H1 (cell line): ENCODE data around the gene SIRT7. TPM values are rescaled to one million over a fixed set of nuclear protein-coding genes. Genes with fewer than 3 reads are reported as not detected.

Experiments used
- CTCF ChIA-PET: fragments of 300-600 bp; sonication (Branson Sonifier 250); formaldehyde crosslinking; loops from one replicate; lab custom pipeline; 2021; ENCODE audit not compliant: partially characterized antibody; lab: Charles Lee
- POLR2A ChIA-PET: fragments of 300-600 bp; sonication (Branson Sonifier 250); formaldehyde crosslinking; loops from one replicate; lab custom pipeline; 2021; ENCODE audit warnings: inconsistent platforms; ENCODE audit not compliant: partially characterized antibody; lab: Charles Lee
- DNase-seq, 2 experiments: peaks; one replicate each; pipeline versions ENCODE4 v3.0.0 to v3.0.0-alpha.2; 2010 to 2022; ENCODE audit warnings: low spot score in 2 of 2, low read depth in 1 of 2, mixed read lengths in 1 of 2
- FAIRE-seq: peaks from 2 replicates; lab custom pipeline; 2011; peaks lifted over from hg19 to GRCh38; lab: Jason Lieb, UNC
- H2AFZ ChIP-seq: 2 replicates; pipeline ENCODE4 v1.8.1; 2012; ENCODE audit warnings: low read length, inconsistent platforms
- H2AK5ac ChIP-seq: 2 replicates; pipeline ENCODE4 v1.6.1; 2013; ENCODE audit warnings: low read depth, low read length
- H2BK120ac ChIP-seq: replicated peaks from 2 replicates; pipeline ENCODE3; 2013; ENCODE audit warnings: low read depth, low read length, inconsistent platforms
- H2BK12ac ChIP-seq: 2 replicates; pipeline ENCODE4 v1.6.1; 2013; ENCODE audit warnings: low read depth, low read length
- H2BK15ac ChIP-seq: 2 replicates; pipeline ENCODE4 v1.6.1; 2013; ENCODE audit warnings: low read length
- H2BK20ac ChIP-seq: 2 replicates; pipeline ENCODE4 v1.6.1; 2013; ENCODE audit warnings: low read length
- H2BK5ac ChIP-seq: 2 replicates; pipeline ENCODE4 v1.6.1; 2013; ENCODE audit warnings: low read depth, low read length
- H3K14ac ChIP-seq: 2 replicates; pipeline ENCODE4 v1.6.1; 2013; ENCODE audit warnings: inconsistent platforms; ENCODE audit not compliant: insufficient read length
- H3K18ac ChIP-seq: 2 replicates; pipeline ENCODE4 v1.6.1; 2013; ENCODE audit warnings: low read length; ENCODE audit errors: extremely low read depth
- H3K23ac ChIP-seq: 2 replicates; pipeline ENCODE4 v1.6.1; 2013; ENCODE audit warnings: inconsistent platforms; ENCODE audit not compliant: insufficient read length
- H3K23me2 ChIP-seq: 2 replicates; pipeline ENCODE4 v1.6.1; 2013; ENCODE audit warnings: low read depth, low read length
- H3K27ac ChIP-seq: 2 replicates; pipeline ENCODE4 v1.6.1; 2011; ENCODE audit warnings: low read depth, low read length, inconsistent platforms
- H3K27me3 ChIP-seq, 4 experiments: replicated peaks in 1 of 4; 1 replicate in 1 of 4; 2 replicates in 3 of 4; pipeline versions ENCODE4 v1.6.1 to v1.8.1; 2011 to 2013; ENCODE audit warnings: low read length in 3 of 4, mild to moderate bottlenecking in 3 of 4, inconsistent platforms in 2 of 4, mixed read lengths in 2 of 4, moderate library complexity in 1 of 4; ENCODE audit not compliant: control insufficient read depth in 3 of 4, insufficient read depth in 3 of 4; ENCODE audit errors: extremely low read depth in 1 of 4
- H3K36me3 ChIP-seq, 4 experiments: 2 replicates each; pipeline versions ENCODE4 v1.6.1 to v1.8.1; 2011 to 2013; ENCODE audit warnings: mild to moderate bottlenecking in 4 of 4, low read length in 3 of 4, moderate library complexity in 2 of 4, control low read depth in 1 of 4, inconsistent platforms in 1 of 4; ENCODE audit not compliant: insufficient read depth in 4 of 4, control insufficient read depth in 2 of 4
- H3K4ac ChIP-seq: replicated peaks from 2 replicates; pipeline ENCODE3; 2013; ENCODE audit warnings: low read length, low read depth, mixed read lengths, inconsistent platforms; ENCODE audit not compliant: insufficient read length
- H3K4me1 ChIP-seq, 4 experiments: replicated peaks in 1 of 4; 1 replicate in 1 of 4; 2 replicates in 3 of 4; pipeline versions ENCODE4 v1.6.1 to v1.8.1; 2011 to 2013; ENCODE audit warnings: low read length in 3 of 4, inconsistent platforms in 2 of 4, mixed read lengths in 1 of 4; ENCODE audit not compliant: insufficient read depth in 4 of 4, control insufficient read depth in 3 of 4
- H3K4me2 ChIP-seq, 2 experiments: 2 replicates each; pipeline versions ENCODE4 v1.6.1 to v1.8.1; 2011 to 2013; ENCODE audit warnings: low read depth in 2 of 2, low read length in 2 of 2, control low read depth in 1 of 2, inconsistent platforms in 1 of 2, mild to moderate bottlenecking in 1 of 2; ENCODE audit not compliant: insufficient read depth in 1 of 2
- H3K4me3 ChIP-seq, 4 experiments: fragments of 200-600, 300-600 bp in 1 of 4; sonication (generic), shearing (Covaris generic), sonication (Bioruptor Twin) in 1 of 4; 2 replicates each; pipeline versions ENCODE4 v1.5.1 to v1.8.1; 2011 to 2016; ENCODE audit warnings: low read length in 4 of 4, low read depth in 3 of 4, control low read depth in 2 of 4, inconsistent platforms in 2 of 4, mild to moderate bottlenecking in 2 of 4, mixed read lengths in 1 of 4, moderate library complexity in 1 of 4; ENCODE audit not compliant: insufficient read depth in 2 of 4; ENCODE audit errors: extremely low read depth in 1 of 4
- H3K56ac ChIP-seq: replicated peaks from 2 replicates; pipeline ENCODE3; 2013; ENCODE audit warnings: low read depth, mild to moderate bottlenecking, mixed read lengths, low read length, inconsistent platforms; ENCODE audit not compliant: insufficient read length
- H3K79me1 ChIP-seq: 2 replicates; pipeline ENCODE4 v1.6.1; 2013; ENCODE audit warnings: low read depth, low read length, control low read depth
- H3K79me2 ChIP-seq, 2 experiments: 2 replicates each; pipeline versions ENCODE4 v1.6.1 to v1.8.1; 2012 to 2013; ENCODE audit warnings: low read length in 2 of 2, mild to moderate bottlenecking in 2 of 2, inconsistent platforms in 1 of 2; ENCODE audit not compliant: insufficient read depth in 2 of 2, control insufficient read depth in 1 of 2
- H3K9ac ChIP-seq, 4 experiments: replicated peaks in 1 of 4; 1 replicate in 1 of 4; 2 replicates in 3 of 4; pipeline versions ENCODE4 v1.6.1 to v1.8.1; 2011 to 2013; ENCODE audit warnings: low read depth in 3 of 4, low read length in 3 of 4, control low read depth in 2 of 4, mild to moderate bottlenecking in 2 of 4, moderate library complexity in 2 of 4, inconsistent platforms in 1 of 4; ENCODE audit errors: extremely low read depth in 1 of 4
- H3K9me3 ChIP-seq, 2 experiments: 2 replicates each; pipeline versions ENCODE4 v1.6.1 to v1.8.1; 2012 to 2013; ENCODE audit warnings: mild to moderate bottlenecking in 2 of 2, moderate library complexity in 2 of 2, control low read depth in 1 of 2, inconsistent platforms in 1 of 2, low read depth in 1 of 2, low read length in 1 of 2, mixed read lengths in 1 of 2; ENCODE audit not compliant: insufficient read depth in 2 of 2
- H4K20me1 ChIP-seq, 2 experiments: replicated peaks in 1 of 2; 2 replicates each; pipeline versions ENCODE3 to v1.8.1; 2011 to 2013; ENCODE audit warnings: inconsistent platforms in 2 of 2, low read length in 2 of 2, mild to moderate bottlenecking in 1 of 2; ENCODE audit not compliant: insufficient read depth in 2 of 2, control insufficient read depth in 1 of 2
- H4K5ac ChIP-seq: 2 replicates; pipeline ENCODE4 v1.6.1; 2013; ENCODE audit warnings: low read length, low read depth, mixed read lengths, inconsistent platforms; ENCODE audit not compliant: insufficient read length
- H4K8ac ChIP-seq: 2 replicates; pipeline ENCODE4 v1.8.0; 2013; ENCODE audit warnings: mild to moderate bottlenecking, moderate library complexity, low read length, inconsistent platforms; ENCODE audit not compliant: insufficient read depth; ENCODE audit errors: extremely low read depth
- H4K91ac ChIP-seq: replicated peaks from 2 replicates; pipeline ENCODE3; 2013; ENCODE audit warnings: low read length, mixed read lengths, inconsistent platforms; ENCODE audit not compliant: insufficient read length
- BACH1 ChIP-seq: IDR thresholded peaks from 2 replicates; pipeline ENCODE4 v1.6.1; 2012; ENCODE audit warnings: low read length, improper control_type of control experiment
- CTCF ChIP-seq, 3 experiments: IDR thresholded peaks; 1 replicate in 2 of 3; 2 replicates in 1 of 3; pipeline versions ENCODE4 v1.5.1 to v1.6.1; 2011; ENCODE audit warnings: low read length in 3 of 3, mild to moderate bottlenecking in 3 of 3, inconsistent platforms in 2 of 3, low read depth in 1 of 3, moderate library complexity in 1 of 3; ENCODE audit not compliant: insufficient read depth in 1 of 3; ENCODE audit errors: control extremely low read depth in 1 of 3
- KDM5A ChIP-seq: fragments of 200-600 bp; IDR thresholded peaks from 2 replicates; pipeline ENCODE4 v1.7.1; 2012; ENCODE audit warnings: mild to moderate bottlenecking, low read length, inconsistent platforms, mixed read lengths
- WGBS, 2 experiments: shearing (Covaris generic) in 1 of 2; methylation state at CpG; one replicate each; pipeline versions ENCODE4 v1.1.6 to v1.1.7; 2013 to 2015; ENCODE audit warnings: low lambda C conversion rate in 2 of 2, mixed read lengths in 2 of 2, inconsistent platforms in 1 of 2, low coverage in 1 of 2, missing lambda C conversion rate in 1 of 2; ENCODE audit not compliant: insufficient replicate concordance in 2 of 2, insufficient coverage in 1 of 2, insufficient read length in 1 of 2; ENCODE audit errors: extremely low coverage in 1 of 2, missing lambda C conversion rate in 1 of 2; 5-methylcytosine and 5-hydroxymethylcytosine counted together
- polyA plus RNA-seq, 7 experiments: library from polyadenylated mRNA; depleted of rRNA in 3 of 7; stranded (reverse) in 5 of 7; unstranded in 2 of 7; fragments of >200 nt in 5 of 7; fragments of 200-250 nt in 2 of 7; gene quantifications; 1 replicate in 5 of 7; 2 replicates in 1 of 7; 4 replicates in 1 of 7; pipeline versions ENCODE4 v1.2.1 to v1.2.3, GENCODE V29; 2011 to 2013; ENCODE audit warnings: missing spikeins in 2 of 7, mixed read lengths in 2 of 7
- total RNA-seq: library from RNA; stranded (reverse); fragmentation: NEBNext Ultra II Directional; extraction: Animal tissue kit (Norgen Biotek cat#: 25700); gene quantifications from 2 replicates; pipeline ENCODE4 v1.2.1, GENCODE V29; 2021
- TF ChIP-seq, protein P1 (sequence below): IDR thresholded peaks from 2 replicates; pipeline ENCODE4 v1.6.1; 2012; ENCODE audit warnings: inconsistent platforms

SIRT7 gene
- total and polyA plus RNA-seq, 2 of the 8 experiments (the other 6 are each of a cell fraction or from before 2014, with no cell fraction given): 5.8 to 16.6 TPM

DNA sequence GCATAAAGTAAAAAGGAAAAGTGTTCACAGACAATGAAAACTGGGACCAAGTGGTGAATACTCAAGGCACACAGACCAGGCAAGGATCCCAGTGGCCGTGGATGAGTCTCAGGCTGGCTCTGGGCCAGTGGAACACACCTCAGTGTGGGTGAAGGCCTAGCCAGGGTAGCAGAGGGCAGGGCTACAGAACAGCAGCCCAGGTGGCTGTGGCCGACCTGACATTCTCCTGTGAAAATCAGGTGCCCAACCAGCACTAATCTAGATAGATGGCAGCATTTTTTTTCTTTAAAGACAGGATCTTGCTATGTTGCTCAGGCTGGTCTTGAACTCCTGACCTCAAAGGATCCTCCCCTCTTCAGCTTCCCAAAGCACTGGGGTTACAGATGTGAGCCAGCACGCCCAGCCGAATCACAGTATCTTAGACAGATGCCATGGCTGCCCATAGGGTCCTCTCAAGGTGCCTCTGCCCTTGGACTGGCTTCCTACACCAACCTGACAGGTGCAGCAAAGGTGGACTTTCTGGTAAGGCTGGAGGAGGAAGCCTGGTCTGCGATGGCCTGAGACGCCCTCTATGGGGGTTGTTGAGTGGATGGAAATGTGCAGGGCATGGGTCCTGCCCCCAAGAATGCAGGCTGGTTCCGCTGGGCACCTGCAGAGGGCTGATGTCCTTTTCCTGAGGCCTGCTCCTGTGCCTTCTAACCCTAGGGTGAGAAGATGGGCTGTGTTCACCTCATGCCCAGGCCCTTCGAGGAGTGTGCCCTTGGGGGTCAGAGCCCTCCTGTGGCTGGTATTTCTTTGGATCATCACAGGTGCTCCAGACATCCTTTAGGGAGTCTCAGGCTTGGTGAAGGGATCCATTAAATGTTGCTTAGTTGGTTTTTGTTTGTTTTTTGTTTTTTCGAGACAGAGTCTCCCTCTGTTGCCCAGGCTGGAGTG lies 53.9 kb downstream of the SIRT7 start:
- Histone ChIP-seq H3K4me1 (peaks cover 0 to 21% (median 15%) of the 10 kb centered on the region in 4 experiments; a peak in 6 of 7 replicates), H4K20me1 (peaks cover 10 to 41% of the 10 kb centered on the region in 2 experiments), H4K5ac (no peak overlapping the region), H3K4me3 (no peak overlapping the region), H3K23me2 (peaks cover 8% of the 10 kb centered on the region), H4K8ac (no peak overlapping the region), H2BK20ac (no peak overlapping the region), H2BK12ac (no peak overlapping the region), H3K4me2 (no peak overlapping the region), H2AK5ac (no peak overlapping the region), H3K14ac (no peak overlapping the region), H2BK120ac (no peak overlapping the region), H3K27ac (no peak overlapping the region), H3K9ac (peak overlapping the region in 1 of 4 experiments; percentile 22; a peak in 1 of 7 replicates), H2BK5ac (no peak overlapping the region), H3K9me3 (no peaks in the 10 kb centered on the region), H2BK15ac (no peak overlapping the region), H2AFZ (no peak overlapping the region), H4K91ac (no peak overlapping the region), H3K36me3 (peaks cover 2 to 28% (median 9%) of the 10 kb centered on the region in 4 experiments; a peak in 4 of 8 replicates), H3K79me2 (peaks cover 8 to 38% of the 10 kb centered on the region in 2 experiments), H3K23ac (no peak overlapping the region), H3K56ac (no peak overlapping the region), H3K18ac (no peak overlapping the region), H3K4ac (no peak overlapping the region), H3K27me3 (no peaks in the 10 kb centered on the region), H3K79me1 (peaks cover 5% of the 10 kb centered on the region)
- CTCF ChIA-PET: interaction anchor here (0.6 to 1.9 kb wide), 6 partner anchors 57 to 166 kb away, joined by 3 to 4 read pairs (median 3); no protein-coding TSS in a partner anchor
- POLR2A ChIA-PET: interaction anchor here (1.0 to 3.4 kb wide), 11 partner anchors 8 to 305 kb away, joined by 3 to 18 read pairs (median 5); partner anchors contain the start of gene MCRIP1
- no peak for TF ChIP-seq KDM5A
- TF ChIP-seq, protein P1, sequence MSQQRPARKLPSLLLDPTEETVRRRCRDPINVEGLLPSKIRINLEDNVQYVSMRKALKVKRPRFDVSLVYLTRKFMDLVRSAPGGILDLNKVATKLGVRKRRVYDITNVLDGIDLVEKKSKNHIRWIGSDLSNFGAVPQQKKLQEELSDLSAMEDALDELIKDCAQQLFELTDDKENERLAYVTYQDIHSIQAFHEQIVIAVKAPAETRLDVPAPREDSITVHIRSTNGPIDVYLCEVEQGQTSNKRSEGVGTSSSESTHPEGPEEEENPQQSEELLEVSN: no peak
- peak; percentile 7 to 27 (median 25) for TF ChIP-seq CTCF (IDR thresholded peaks at IDR 0.05; ENCODE audit: control extremely low read depth in 1 of 3, insufficient read depth in 1 of 3, low read depth in 1 of 3, low read length in 3 of 3)
- no peak for TF ChIP-seq BACH1
- 90% methylated on average over 9 of the region's 9 CpGs; no CpG with 5 or more reads in 1 of the 2 experiments for WGBS, 2 experiments
- DNase-seq (no peak), FAIRE-seq (no peak)
